ENCODE measurements around the gene IDH3G.

Gene IDH3G

GRCh38 chrX:153816831-153817690 lies 22.9 kb upstream of the IDH3G start:
- DNase-seq (ENCODE audit: low read depth in 1 of 2, low spot score in 1 of 2): no peak

GRCh38 chrX:153814591-153815315 lies 20.6 kb upstream of the IDH3G start:
- no peak for DNase-seq (ENCODE audit: low read depth in 1 of 2, low spot score in 1 of 2)

DNA sequence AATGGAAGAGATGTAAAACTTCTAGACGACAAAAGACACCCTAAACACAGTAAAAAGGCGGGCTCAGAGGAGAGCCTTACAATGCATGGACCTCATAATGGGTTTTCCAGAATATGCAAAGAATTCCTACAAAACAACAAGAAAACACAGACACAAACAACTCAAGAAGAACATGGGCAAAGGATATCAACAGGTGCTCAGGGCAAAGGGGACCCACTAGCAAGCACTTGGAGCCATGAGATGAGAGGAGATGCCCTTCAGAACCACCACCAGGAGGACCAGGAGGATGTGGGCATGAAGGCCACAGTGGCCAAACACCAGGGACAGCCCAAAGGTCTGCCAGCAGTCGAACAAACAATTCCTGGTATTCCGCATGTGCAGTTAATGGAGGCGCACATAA lies 19.0 kb upstream of the IDH3G start:
- no peak for DNase-seq (ENCODE audit: low read depth in 1 of 2, low spot score in 1 of 2)

GRCh38 chrX:153812220-153812619 lies 18.0 kb upstream of the IDH3G start:
- DNase-seq (ENCODE audit: low read depth in 1 of 2, low spot score in 1 of 2): no peak

DNA sequence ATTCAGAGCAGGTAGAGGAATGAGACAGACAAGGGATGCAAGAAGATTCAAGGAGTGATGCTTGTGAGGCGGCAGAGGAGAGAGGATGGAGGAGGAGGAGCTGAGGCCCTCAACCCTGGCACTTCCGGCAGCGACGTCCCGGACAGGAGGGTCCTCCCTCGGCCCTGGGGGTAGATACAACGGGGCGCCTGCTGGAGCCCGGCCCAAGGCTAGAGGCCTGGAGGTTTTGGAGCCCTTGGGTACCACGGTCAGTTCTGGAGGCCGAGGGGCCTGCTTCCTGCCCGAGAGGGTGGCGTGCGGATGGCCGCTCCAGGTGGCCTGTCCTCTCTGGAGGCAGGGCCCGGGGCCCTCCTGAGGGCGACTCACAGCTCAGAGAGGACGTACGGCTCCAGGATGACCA lies 13.8 kb upstream of the IDH3G start:
- no peak for DNase-seq (ENCODE audit: low read depth in 1 of 2, low spot score in 1 of 2)

GRCh38 chrX:153806999-153807575 lies 12.9 kb upstream of the IDH3G start:
- DNase-seq (ENCODE audit: low read depth in 1 of 2, low spot score in 1 of 2): no peak

GRCh38 chrX:153805436-153805835 lies 11.3 kb upstream of the IDH3G start:
- no peak for DNase-seq (ENCODE audit: low read depth in 1 of 2, low spot score in 1 of 2)

- DNase-seq (ENCODE audit: low read depth in 1 of 2, low spot score in 1 of 2): no peak
These were observed 10.4 kb upstream of the IDH3G start for GRCh38 chrX:153804621-153805020.

DNA sequence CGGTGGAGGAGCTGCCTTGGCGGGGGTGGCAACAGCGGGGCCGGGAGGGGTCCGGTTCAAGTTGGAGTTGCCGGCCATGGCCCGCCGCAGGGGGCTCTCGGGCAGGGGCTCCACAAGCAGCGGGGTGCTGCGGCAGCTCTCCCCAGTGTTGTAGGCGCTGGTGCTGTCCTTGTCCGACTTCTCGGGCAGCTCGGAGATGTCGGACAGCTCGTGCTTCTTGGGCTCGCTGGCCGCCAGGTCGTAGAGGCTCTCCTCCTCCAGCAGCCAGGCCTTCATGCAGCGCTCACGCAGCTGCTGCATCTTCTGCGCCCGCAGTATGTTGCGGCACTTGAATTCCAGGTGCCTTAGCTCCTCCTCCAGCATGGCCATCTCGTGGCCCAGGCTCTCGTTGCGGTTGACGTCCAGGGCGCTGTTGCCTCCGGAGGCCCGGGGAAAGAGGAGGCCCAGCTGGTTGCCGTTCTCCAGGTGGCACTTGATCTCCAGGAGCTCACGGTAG lies 10.0 kb upstream of the IDH3G start:
- DNase-seq (ENCODE audit: low read depth in 1 of 2, low spot score in 1 of 2): no peak

- DNase-seq (ENCODE audit: low read depth in 1 of 2, low spot score in 1 of 2): no peak
These were observed 9.3 kb upstream of the IDH3G start for GRCh38 chrX:153803211-153804099.

GRCh38 chrX:153802513-153803045 lies 8.4 kb upstream of the IDH3G start:
- DNase-seq (ENCODE audit: low read depth in 1 of 2, low spot score in 1 of 2): no peak

GRCh38 chrX:153801669-153802068 lies 7.5 kb upstream of the IDH3G start:
- DNase-seq (ENCODE audit: low read depth in 1 of 2, low spot score in 1 of 2): no peak

DNA sequence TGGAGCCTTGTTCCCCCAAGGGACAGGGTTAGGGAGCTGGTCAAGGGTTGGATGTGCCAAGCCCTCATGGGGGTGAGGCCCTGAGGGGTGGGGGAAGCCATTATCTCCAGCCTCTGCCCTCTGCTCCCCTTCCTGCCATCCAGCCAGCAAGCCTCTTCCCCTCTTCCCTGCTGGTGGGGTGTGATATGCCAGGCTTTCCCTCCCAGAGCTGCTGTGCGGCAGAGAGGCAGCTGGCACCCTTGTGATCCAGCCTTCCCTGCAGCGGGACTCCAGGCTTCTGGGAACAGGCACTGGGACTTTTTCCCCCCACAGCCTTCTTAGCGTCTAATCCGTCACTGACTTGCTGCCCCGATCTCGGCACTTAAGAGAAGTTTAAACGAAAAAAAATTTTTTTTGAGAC lies 6.6 kb upstream of the IDH3G start:
- no peak for DNase-seq (ENCODE audit: low read depth in 1 of 2, low spot score in 1 of 2)

DNA sequence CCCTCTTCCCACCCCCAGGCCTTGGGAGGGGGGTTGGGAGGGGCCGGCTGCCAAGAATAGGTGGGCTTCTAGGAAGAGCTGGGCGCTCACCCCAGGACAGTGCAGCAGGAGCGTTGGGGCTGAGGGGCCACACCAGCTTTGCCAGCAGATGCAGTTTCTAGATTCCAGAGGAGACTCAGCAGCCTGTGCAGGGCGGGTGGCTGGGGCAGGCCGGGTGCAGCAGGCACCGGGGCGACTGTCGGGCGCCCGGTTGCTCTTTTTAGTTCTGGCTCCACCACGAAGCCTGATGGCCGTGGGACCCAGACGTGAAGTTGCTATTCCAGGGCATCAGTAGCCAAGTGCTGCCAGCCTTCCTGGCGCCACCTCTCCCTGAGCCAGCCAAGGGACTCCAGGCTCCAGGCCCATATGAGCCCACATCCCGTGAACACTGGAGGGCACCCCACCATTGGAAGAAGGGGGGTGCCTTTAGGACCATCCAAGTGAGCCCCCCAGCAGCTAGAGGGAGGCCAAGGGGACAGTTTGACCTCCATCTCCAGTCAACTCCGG lies 6.1 kb upstream of the IDH3G start:
- no peak for DNase-seq (ENCODE audit: low read depth in 1 of 2, low spot score in 1 of 2)

GRCh38 chrX:153799326-153799725 lies 5.2 kb upstream of the IDH3G start:
- no peak for DNase-seq (ENCODE audit: low read depth in 1 of 2, low spot score in 1 of 2)

GRCh38 chrX:153797415-153798015 lies 3.3 kb upstream of the IDH3G start:
- no peak for DNase-seq (ENCODE audit: low read depth in 1 of 2, low spot score in 1 of 2)

GRCh38 chrX:153794897-153795816 lies 982 bp upstream of the IDH3G start:
- DNase-seq (ENCODE audit: low read depth in 1 of 2, low spot score in 1 of 2): no peak

GRCh38 chrX:153793291-153793690 lies 884 bp downstream of the IDH3G start:
- no peak for DNase-seq (ENCODE audit: low read depth in 1 of 2, low spot score in 1 of 2)

GRCh38 chrX:153792368-153792767 lies 1.8 kb downstream of the IDH3G start:
- no peak for DNase-seq (ENCODE audit: low read depth in 1 of 2, low spot score in 1 of 2)

Measured in activated CD4-positive, alpha-beta T cell treated with anti-CD3 and anti-CD28 coated beads, Interleukin-2, amount 50 U/mL, for 24 hours (primary cell).